ENCODE data around the gene TNXB.
"Not testable (repeated sequence)": the region's sequence is repeated elsewhere in the genome, so short reads cannot be mapped to it uniquely, and the experiment has no call there.

TNXB gene

DNA sequence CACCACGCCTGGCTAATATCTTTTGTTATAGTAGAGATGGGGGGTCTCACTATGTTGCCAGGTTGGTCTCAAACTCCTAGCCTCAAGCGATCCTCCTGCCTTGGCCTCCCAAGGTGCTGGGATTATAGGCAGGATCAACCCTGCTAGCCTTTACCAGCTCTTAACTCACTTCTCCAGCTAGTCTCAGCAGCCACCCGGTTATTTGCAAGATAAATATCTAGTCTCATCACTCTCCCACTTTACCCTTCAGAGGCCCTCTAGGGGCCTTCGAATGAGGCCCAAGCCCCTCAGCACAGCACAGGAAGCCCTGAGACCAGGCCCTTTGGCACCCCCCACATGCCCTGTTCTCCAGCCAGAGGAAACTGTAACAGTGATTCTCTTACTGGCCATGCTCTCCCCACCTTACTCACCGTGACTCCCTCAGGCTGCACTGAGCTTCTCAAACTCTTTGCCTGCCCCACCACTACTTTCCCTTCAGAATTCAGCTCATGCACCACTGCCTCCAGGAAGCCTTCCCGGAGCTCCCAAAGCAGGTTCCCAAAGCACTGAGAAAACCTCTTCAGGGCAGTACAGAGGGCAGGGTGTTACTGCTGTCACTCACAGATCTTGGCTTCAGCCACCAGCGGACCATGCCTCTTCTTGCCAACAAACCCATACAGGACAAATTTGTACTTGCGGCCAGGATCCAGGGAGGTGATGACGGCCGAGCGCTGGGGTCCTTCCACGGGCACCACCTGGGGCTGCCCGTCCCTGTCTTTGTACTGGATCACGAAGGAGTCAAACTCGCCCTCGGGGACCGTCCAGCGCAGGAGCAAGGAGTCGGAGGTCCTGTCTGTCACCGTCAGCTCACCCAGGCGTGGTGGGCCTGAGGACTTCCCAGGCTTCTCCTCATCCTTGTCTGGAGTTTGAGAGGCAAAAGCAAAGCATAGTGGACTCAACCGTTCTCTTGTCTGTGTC lies 25.0 kb downstream of the TNXB start:
- DNase-seq, result no peak

DNA sequence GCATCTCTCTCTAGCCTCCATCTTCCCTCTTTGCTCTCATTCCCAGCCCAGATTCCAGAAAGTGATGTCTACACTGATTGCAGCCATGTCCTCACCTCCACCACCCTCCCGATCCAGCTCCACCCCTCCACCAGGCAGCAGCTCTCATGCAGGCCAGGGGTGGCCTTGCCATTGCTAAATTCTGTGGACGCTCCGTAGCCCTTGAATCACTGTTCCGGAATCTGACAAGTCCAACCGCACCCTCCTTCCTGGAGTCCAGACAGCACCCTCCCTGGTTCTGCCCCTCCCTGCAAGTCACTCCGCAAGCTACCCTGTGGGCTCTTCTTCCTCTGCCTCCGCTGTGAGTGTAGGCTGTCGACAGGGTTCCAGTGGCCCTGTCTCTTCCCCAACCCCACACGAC lies 26.2 kb downstream of the TNXB start:
- no peak for DNase-seq

DNA sequence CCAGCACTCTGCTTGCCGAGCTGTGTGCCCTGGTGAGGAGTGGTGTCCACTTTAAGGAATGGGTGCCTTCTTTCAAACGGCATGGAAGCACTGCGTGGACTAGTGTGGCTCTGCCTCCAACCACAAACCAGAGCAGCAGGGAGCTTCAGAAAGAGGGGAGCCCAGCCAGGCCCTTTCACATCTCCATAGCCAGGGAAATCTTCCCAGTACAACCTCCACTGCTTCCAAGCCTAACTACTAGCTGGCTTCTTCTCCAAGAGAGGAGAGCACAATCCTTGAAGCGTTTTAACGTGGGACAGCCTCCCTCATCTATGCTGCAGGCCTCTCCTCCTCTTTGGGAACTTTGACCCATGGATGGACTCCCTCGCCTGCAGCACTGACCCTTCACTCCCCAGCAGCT lies 26.7 kb downstream of the TNXB start:
- DNase-seq, result no peak

DNA sequence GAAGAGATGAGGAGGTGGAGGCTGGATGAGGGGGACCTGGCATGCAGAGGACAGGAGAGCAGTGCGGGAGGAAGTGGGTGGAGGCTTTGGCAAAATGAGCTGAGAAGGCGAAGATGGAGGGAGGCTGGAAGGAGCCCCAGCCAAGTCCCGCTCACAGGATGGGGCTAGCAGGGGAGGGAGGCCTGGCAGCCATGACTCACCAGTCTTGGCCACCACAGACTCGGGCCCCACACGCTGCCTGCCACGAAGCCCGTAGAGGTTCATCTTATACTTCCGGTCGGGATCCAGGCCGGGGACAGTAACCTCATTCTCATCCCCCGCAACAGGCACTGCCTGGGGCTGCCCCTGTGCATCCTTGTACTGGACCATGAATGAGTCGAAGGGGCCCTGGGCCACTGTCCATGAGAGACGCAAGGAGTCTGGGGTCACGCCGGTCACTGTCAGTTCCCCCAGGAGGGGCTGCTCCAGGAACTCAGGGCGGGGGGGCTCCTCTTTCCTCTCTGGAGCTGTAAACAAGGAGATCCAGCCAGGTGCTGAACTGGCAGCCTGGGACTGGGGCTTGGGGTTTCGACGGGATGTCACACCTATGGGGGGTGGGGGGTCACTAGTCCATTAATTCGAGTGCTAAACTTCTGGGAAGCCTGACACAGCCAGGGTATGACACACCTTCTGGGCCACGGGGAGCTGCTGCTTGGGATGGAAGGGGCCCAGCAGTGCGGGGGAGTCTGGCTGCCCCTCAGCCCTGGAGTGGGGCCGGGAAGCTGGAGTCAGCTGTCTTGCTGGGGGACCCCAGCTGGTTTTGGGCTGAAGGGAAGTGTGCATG lies 27.8 kb downstream of the TNXB start:
- no peak for DNase-seq

DNA sequence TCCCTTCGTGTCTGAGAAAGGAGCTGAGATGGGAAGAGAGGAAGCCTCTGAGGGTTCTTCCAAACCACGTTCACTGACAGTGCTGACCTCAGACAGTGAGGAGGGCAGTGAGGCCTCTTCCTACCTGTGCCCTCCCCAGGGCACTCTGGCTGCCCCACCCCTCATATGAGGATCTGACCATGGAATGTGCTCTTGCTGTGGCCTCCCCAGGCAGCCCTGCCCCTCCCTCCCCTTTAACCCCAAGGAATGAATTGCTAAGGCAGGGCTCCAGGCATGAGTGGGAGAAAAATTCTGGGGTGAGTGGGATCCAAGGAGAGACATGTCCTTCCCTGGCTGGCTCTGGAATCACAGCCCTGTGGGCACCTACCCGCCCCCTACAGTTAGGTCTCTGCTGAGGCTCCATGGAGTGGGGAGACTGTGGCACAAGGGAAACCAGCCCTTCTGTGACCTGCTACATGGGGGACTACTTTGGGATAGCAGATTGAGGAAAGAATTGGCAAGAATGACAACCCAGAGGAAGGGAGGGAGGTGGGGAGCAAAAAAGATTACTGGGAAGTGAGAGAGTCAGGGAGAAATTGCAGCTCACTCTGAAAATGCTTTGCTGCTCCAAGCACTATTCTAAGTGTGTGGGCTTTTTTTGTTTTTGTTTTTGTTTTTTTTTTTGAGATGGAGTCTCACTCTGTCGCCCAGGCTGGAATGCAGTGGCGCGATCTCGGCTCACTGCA lies 29.4 kb downstream of the TNXB start:
- no peak for DNase-seq

DNA sequence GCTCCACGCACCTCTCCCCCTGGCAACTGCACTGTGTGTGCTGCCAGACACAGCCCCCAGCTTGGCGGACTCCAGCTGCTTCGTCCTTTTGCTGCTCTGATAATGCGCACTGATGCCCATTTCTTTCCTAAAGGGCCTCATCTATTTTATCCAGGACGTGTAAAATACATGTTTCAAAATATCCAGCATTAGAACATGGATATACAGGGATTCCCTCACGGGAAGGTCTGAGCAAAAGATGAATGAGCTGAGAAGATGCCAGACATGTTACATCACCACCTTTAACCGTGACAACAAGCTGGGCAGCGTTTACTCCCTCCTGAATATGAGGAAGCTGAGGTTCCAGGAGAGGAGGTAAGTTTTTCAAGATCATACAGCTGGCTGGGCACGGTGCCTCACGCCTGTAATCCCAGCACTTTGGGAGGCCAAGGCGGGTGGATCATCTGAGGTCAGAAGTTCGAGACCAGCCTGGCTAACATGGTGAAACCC lies 32.8 kb downstream of the TNXB start:
- no peak for DNase-seq

DNA sequence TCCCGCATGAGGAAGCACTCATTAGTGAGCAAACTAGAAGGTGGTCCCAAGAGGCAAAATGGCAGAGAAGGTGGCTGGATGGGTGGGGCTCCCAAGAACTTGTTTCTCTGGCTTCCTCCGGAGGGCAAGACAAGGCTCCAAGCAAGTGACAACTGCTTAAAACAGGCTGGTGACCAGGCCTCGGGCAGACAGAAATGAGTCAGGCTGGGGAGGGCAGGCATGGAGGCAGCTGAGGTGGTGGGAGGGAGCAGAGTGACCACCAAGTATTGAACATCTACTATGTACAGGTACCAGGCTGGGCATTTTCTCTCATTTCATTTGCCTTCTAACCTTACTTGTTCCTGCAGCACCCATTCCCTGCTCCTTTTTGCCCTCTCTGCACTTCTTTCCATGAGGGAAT lies 33.4 kb downstream of the TNXB start:
- DNase-seq, result no peak

DNA sequence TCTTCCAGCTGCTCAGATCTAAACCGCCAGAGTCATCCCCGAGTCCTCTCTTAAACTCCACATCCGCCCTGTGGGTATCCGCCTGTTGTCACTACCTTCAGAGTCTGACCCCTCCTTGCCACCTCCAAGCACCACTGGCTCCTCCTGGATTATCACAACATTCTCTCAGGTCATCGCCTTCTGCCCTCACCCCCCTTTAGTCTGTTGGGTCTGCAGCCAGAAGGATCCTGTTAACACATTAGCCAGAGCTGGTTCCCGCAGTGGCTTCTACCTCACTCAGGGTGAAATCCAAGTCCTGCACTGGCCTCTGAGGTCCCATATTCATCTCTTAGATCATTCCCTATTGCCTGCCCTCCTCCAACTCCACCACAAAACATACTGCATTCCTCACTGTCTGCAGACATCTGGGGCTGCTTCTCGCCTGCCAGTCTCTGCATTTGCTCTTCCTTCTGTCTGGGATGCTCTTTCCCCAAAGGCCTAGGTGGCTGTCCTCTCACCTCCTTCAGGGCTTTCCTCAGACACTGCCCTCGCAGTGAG lies 34.1 kb downstream of the TNXB start:
- DNase-seq, result no peak

DNA sequence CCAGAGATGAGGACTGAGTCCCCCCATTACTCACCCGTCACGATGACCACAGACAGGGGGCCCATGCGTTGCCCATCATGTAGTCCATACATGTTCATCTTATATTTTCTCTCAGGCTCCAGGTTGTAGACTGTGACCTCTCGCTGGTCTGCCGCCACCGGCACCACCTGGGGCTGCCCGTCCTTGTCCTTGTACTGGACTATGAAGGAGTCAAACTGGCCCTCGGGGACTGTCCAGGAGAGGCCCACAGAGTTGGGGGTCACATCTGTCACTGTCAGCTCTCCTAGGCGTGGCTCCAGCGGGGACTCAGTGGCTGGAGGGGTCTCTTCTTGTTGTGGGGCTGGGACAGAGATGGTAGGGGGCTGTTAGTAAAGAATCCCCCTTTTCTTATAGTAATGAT lies 35.5 kb downstream of the TNXB start:
- DNase-seq, result no peak

DNA sequence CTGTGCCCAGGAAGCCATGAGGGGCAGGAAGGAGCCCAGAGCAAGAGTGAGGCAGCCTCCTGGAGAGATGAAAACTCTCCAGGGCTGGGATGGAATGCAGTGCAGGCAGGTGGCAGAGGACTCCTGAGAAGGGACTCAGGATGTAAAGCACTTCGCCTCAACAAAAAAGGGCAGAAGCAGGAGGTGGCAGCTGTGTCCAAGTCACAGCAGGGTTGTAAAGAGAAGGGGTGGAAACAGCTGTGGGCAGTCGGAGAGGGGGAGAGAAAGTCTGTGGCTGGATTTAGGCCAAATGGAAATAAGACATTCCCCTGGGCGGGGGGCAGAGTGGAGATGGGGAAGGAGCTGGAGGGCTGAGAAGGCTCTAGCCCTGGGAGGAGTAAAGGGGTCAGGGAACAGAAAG lies 36.0 kb downstream of the TNXB start:
- DNase-seq, result no peak

DNA sequence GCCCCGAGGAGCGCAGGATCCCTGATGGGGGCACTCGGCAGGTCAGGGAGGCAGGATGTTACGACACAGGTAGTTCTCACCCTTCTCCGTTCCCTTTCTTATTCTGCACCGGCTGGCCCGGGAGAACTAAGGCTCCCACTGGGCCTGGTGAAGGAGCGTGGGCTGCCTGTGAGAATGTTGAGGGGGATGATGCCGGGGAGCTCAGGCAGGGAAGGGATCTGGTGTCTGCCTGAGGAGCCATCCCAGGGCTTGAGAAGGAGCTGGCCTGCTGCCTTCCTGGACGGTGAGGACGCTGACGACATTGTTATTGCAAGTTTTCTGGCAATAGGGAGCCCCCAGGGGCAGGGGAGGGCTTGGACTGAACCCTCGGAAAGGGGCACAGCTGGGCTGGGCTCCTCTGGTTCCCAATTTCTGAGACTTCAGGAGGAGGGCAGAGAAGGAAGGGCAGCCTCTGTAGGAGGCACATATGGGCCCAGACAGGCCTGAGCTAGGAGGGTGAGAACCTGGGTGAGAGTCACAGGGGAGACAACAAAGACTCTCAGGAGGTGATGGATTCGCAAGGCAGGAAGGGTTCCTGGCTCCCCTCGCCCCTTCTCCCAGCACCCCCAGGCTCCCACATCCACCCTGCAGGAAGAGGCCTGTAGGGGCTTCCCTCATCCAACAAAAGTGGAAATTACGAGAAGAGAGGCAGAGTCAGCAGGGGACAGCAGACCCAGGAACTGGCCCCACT lies 38.2 kb downstream of the TNXB start:
- DNase-seq, result no peak

DNA sequence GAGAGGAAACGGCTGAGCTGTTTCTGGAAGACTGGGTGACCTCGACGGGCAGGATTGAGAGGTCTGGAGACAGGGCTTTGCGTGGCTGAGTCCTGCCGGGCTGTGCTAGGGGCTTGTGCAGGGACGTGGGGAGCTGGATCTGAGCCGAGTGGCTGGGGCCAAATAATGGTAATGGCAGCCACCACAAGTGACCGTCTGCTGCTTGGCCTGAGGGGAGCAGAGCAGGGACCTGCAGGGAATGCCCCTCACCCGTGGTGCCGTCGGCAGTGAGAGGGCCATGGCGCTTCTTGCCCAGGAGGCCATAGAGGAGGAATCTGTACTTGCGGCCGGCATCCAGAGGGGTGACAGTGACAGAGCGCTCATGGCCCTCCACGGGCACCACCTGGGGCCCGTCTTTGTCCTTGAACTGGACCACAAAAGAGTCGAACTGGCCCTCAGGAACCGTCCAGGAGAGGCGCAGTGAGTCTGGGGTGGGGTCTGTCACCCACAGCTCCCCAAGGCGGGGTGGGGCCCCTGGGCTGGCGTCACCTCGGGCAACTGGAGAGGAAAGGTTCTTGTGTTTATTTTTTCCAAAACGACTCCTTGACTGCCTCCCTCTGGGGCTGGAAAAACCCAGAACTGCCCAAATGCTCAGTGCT lies 39.1 kb downstream of the TNXB start:
- no peak for DNase-seq

DNA sequence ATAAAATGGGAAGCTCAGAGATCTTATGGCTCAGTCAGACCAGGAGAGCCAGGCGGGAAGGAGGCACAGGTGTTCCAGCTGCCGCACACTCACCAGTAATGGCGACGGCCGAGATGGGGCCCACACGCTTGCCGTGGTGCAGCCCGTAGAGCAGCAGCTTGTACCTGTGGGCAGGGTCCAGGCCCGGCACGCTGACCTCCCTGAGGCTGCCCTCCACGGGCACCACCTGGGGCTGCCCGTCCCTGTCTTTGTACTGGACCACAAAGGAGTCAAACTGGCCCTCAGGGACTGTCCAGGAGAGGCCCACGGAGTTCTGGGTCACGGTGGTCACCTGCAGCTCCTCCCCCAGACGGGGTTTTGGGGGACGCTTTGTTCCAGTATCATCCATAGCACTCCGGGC lies 39.7 kb downstream of the TNXB start:
- DNase-seq, result no peak

DNA sequence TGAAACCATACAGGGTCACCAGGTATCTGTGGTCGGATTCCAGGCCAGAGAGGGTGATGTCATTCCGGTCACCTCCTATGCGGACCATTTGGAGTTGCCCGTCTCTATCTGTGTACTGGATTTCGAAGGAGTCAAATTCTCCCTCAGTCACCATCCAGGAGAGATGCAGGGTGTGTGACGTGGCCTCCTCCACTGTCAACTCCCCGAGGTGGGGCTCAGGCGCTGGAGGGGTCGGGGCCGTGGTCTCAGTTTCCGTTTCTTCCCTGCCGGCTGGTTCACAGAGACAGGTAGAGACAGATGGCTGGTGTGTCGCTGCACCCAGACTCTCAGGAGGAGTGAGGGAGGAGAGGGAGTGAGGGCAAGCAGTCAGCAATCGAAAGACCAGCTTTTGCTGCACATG lies 40.3 kb downstream of the TNXB start:
- DNase-seq, result no peak

DNA sequence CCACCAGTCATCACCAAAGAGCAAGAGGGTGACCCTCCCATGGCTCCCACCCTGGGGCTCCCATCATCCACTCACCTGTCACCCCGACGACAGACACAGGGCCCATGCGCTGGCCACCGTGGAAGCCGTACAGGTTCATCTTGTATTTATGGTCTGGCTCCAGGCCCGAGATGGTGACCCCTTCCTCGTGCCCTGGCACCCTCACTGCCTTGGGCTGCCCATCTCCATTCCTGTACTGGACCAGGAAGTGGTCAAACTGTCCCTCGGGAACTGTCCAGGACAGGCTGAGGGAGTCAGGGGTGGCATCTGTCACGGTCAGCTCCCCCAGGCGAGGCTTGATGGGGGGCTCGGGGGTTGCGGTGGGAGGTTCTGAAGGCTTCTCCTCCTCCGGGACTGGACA lies 40.8 kb downstream of the TNXB start:
- DNase-seq, result not testable (repeated sequence)

DNA sequence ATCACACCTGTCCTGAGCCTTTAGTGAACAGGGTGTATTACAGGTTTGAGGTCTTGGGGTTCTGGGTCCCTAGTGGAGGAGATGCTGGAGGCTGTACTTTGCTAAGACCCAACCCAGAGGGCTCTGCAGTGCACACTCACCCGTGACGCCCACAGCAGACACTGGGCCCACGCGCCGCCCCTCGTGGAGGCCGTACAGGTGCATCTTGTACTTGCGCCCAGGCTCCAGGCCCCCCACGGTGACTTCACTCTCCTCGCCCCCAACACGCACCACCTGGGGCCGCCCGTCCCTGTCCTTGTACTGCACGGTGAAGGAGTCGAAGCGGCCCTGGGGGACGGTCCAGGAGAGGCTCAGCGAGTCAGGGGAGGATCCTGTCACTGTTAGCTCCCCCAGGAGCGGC lies 41.6 kb downstream of the TNXB start:
- DNase-seq, result not testable (repeated sequence)

DNA sequence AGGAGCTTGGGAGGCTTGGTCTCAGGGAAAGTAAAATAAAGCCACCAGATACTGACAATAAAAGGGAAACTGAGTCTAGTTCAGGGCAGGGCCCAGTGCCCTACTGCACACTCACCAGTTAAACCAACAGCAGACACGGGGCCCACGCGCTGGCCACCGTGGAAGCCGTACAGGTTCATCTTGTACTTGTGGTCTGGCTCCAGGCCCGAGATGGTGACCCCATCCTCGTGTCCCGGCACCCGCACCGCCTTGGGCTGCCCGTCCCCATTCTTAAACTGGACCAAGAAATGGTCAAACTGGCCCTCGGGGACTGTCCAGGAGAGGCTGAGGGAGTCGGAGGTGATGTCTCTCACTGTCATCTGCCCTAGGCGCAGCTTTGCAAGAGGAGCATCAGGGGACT lies 44.4 kb downstream of the TNXB start:
- no peak for DNase-seq

DNA sequence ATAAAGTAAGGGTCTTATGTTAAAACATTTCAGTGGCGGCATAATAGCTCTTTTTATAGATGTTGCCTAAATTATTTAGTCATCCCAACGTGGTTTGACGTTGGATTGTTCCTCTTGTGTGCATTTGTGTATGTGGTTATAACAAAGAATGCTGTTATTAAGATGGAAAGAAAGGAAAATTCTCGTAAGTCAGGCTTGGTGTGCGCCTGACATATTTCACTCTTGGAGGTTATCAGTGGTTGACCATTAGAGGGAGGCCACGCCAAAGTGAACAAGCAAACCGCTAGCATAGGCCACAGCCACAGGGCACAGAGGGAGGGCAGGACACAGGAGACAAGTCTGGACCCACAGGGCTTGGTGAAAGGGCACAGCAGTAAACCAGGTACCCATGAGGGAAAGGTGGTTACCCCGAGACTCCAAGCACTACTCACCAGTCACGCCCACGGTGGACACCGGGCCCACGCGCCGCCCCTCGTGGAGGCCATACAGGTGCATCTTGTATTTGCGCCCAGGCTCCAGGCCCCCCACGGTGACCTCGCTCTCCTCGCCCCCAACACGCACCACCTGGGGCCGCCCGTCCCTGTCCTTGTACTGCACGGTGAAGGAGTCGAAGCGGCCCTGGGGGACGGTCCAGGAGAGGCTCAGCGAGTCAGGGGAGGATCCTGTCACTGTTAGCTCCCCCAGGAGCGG lies 48.0 kb downstream of the TNXB start:
- no peak for DNase-seq

DNA sequence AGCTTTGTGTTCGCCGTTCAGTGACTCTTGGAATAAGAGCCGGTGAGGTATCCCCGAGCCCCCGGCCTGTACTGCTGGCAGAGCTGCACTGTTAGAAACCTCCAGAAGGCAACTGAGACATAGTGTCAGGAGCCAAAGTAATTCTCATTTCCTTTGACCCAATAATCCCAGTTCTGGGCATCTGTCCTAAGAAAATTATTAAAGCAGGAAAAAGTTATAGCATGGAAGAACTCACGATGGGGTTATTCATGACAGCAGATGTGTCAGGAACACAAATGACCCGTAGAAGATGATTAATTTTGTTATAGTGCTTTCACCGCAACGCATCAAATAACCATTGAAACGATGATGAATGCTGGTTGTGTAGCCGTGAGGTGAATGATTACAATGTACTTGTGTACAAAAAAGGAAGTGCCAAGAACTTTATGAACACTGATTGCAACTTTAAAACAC lies 50.6 kb downstream of the TNXB start:
- no peak for DNase-seq

DNA sequence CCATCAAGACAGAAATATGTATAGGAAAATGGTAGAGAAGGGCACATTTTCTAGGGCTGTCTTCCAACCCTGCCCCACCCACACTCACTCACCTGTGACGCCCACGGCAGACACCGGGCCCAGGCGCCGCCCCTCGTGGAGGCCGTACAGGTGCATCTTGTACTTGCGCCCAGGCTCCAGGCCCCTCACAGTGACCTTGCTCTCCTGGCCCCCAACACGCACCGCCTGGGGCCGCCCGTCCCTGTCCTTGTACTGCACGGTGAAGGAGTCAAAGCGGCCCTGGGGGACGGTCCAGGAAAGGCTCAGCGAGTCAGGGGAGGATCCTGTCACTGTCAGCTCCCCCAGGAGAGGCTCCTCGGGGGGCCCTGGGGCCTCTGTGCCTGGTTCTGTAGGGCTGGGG lies 51.2 kb downstream of the TNXB start:
- DNase-seq, result no peak

DNA sequence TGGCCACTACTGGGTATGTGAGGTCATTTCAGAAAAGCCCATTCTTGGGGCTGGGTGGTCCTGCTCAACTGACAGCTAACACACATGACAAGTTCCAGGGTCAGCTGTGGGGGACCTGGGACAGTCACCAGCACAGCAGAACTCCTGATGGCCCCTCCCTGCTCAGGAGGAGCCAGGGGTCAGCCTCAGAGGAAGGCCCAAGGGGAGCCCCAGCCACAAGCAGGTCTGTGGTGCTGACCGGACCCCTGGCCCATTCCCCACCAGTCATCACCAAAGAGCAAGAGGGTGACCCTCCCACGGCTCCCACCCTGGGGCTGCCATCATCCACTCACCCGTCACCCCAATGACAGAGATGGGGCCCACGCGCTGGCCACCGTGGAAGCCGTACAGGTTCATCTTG lies 52.9 kb downstream of the TNXB start:
- DNase-seq, result no peak

Data from DMS53 (cell line).